SK-N-SH (cell line): ENCODE results near the gene NTMT1.

Experiments
- EZH2phosphoT487 ChIP-seq: fragments of 200-600 bp; sonication (generic); IDR thresholded peaks from 2 replicates; pipeline ENCODE4 v1.6.1; 2017; ENCODE audit warnings: low read depth, mixed run types, mild to moderate bottlenecking, antibody characterized with exemption, moderate library complexity, borderline replicate concordance
- POLR2AphosphoS5 ChIP-seq: IDR thresholded peaks from 2 replicates; pipeline ENCODE4 v1.6.1; 2012; ENCODE audit warnings: low read depth, low read length
- TF ChIP-seq, protein P1 (sequence below): IDR thresholded peaks from 2 replicates; pipeline ENCODE4 v1.6.1; 2012; ENCODE audit warnings: mild to moderate bottlenecking, low read depth, low read length, moderate library complexity
- TF ChIP-seq, protein P2 (sequence below): fragments of 200-600 bp; sonication (generic); IDR thresholded peaks from 2 replicates; pipeline ENCODE4 v1.6.1; 2017; ENCODE audit warnings: antibody characterized with exemption, mild to moderate bottlenecking, moderate library complexity
- TF ChIP-seq, protein P3 (sequence below): IDR thresholded peaks from 2 replicates; pipeline ENCODE4 v1.4.0; 2012; ENCODE audit warnings: low read depth

DNA sequence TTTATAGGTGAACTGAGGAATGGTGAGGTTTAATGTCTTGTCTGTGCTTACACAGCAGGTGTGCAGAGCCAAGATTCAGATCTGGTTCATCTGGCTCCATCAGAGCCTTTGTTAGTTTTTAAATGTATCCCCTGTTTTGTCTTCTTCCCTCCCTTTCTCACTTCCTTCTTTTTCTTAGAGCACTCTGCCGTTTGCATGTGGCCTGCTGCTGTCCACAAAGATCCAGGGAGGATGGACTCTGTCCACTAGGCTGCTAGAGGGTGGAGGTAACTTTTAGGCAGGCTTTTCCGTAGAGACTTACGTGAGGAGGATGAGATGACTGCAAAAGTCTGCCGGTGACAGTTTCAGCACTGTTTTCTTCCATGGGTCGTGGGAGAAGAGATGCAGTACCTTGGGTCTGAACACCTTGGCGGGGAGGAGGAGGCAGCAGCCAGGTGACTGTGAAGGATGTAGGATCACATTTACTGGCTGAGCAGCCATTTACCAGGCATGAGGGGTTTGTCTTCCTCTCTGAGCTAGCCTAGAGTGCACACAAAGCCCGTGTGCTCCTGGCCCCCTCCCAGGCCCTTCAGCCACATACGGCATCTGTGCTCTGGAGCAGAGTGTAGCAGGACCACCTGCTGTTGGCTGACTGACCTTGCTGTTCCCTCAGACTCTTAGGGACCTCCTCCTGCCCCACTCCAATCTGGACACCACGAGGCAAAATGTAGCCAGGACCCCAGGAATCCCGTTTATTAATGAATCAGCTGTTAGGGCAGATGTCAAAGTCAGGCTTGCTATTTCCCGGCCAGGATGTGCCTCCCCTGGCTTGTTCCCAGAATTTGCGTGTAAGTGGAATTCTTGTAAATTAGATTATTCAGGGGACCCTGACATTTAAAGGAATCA lies 1.8 kb downstream of the NTMT1 start:
- TF ChIP-seq, protein P1, sequence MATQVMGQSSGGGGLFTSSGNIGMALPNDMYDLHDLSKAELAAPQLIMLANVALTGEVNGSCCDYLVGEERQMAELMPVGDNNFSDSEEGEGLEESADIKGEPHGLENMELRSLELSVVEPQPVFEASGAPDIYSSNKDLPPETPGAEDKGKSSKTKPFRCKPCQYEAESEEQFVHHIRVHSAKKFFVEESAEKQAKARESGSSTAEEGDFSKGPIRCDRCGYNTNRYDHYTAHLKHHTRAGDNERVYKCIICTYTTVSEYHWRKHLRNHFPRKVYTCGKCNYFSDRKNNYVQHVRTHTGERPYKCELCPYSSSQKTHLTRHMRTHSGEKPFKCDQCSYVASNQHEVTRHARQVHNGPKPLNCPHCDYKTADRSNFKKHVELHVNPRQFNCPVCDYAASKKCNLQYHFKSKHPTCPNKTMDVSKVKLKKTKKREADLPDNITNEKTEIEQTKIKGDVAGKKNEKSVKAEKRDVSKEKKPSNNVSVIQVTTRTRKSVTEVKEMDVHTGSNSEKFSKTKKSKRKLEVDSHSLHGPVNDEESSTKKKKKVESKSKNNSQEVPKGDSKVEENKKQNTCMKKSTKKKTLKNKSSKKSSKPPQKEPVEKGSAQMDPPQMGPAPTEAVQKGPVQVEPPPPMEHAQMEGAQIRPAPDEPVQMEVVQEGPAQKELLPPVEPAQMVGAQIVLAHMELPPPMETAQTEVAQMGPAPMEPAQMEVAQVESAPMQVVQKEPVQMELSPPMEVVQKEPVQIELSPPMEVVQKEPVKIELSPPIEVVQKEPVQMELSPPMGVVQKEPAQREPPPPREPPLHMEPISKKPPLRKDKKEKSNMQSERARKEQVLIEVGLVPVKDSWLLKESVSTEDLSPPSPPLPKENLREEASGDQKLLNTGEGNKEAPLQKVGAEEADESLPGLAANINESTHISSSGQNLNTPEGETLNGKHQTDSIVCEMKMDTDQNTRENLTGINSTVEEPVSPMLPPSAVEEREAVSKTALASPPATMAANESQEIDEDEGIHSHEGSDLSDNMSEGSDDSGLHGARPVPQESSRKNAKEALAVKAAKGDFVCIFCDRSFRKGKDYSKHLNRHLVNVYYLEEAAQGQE, result no peak
- TF ChIP-seq, protein P2, sequence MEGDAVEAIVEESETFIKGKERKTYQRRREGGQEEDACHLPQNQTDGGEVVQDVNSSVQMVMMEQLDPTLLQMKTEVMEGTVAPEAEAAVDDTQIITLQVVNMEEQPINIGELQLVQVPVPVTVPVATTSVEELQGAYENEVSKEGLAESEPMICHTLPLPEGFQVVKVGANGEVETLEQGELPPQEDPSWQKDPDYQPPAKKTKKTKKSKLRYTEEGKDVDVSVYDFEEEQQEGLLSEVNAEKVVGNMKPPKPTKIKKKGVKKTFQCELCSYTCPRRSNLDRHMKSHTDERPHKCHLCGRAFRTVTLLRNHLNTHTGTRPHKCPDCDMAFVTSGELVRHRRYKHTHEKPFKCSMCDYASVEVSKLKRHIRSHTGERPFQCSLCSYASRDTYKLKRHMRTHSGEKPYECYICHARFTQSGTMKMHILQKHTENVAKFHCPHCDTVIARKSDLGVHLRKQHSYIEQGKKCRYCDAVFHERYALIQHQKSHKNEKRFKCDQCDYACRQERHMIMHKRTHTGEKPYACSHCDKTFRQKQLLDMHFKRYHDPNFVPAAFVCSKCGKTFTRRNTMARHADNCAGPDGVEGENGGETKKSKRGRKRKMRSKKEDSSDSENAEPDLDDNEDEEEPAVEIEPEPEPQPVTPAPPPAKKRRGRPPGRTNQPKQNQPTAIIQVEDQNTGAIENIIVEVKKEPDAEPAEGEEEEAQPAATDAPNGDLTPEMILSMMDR, result no peak
- TF ChIP-seq POLR2AphosphoS5, result no peak
- TF ChIP-seq, protein P3, sequence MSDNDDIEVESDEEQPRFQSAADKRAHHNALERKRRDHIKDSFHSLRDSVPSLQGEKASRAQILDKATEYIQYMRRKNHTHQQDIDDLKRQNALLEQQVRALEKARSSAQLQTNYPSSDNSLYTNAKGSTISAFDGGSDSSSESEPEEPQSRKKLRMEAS, result no peak
- no peak for TF ChIP-seq EZH2phosphoT487
